Mesenchymal stem cell (in vitro differentiated cells and primary cell): ENCODE data around the gene ANGPTL8.
A peak's percentile ranks its signal among the peaks of the same experiment; 100 is the strongest.

Source experiments
- DNase-seq: peaks from one replicate; pipeline ENCODE4 v3.0.0-alpha.2; 2013
- H2AFZ ChIP-seq: one replicate; pipeline ENCODE4 v1.6.1; 2013; ENCODE audit warnings: low read depth, mild to moderate bottlenecking, control low read depth, inconsistent platforms, low read length, moderate library complexity
- H2AK5ac ChIP-seq: 2 replicates; pipeline ENCODE4 v1.6.1; 2013; ENCODE audit warnings: low read length, moderate library complexity, mild to moderate bottlenecking, inconsistent platforms; ENCODE audit not compliant: severe bottlenecking
- H2BK120ac ChIP-seq: one replicate; pipeline ENCODE4 v1.6.1; 2013; ENCODE audit warnings: low read depth, mild to moderate bottlenecking, inconsistent platforms, low read length, moderate library complexity
- H2BK12ac ChIP-seq, 2 experiments: one replicate each; pipeline ENCODE4 v1.6.1; 2013; ENCODE audit warnings: inconsistent platforms in 2 of 2, low read length in 2 of 2, mild to moderate bottlenecking in 2 of 2, moderate library complexity in 2 of 2, control low read depth in 1 of 2
- H2BK15ac ChIP-seq: one replicate; pipeline ENCODE4 v1.6.1; 2013; ENCODE audit warnings: mild to moderate bottlenecking, low read depth, inconsistent platforms; ENCODE audit not compliant: poor library complexity, severe bottlenecking
- H2BK5ac ChIP-seq: 2 replicates; pipeline ENCODE4 v1.6.1; 2013; ENCODE audit warnings: low read depth, mild to moderate bottlenecking, low read length, control low read depth, inconsistent platforms; ENCODE audit not compliant: poor library complexity, severe bottlenecking
- H3K14ac ChIP-seq, 2 experiments: one replicate each; pipeline ENCODE4 v1.6.1; 2013; ENCODE audit warnings: inconsistent platforms in 2 of 2, low read length in 2 of 2, control low read depth in 1 of 2, mild to moderate bottlenecking in 1 of 2, moderate library complexity in 1 of 2
- H3K18ac ChIP-seq, 2 experiments: one replicate each; pipeline ENCODE4 v1.6.1; 2013; ENCODE audit warnings: inconsistent platforms in 2 of 2, low read length in 2 of 2, control low read depth in 1 of 2, low read depth in 1 of 2, mild to moderate bottlenecking in 1 of 2
- H3K23ac ChIP-seq, 2 experiments: one replicate each; pipeline ENCODE4 v1.6.1; 2013; ENCODE audit warnings: inconsistent platforms in 2 of 2, low read length in 2 of 2, mild to moderate bottlenecking in 2 of 2, moderate library complexity in 2 of 2, control low read depth in 1 of 2
- H3K27ac ChIP-seq: 2 replicates; pipeline ENCODE4 v1.5.1; 2013; ENCODE audit warnings: mild to moderate bottlenecking, moderate library complexity, low read length, control low read depth, inconsistent platforms; ENCODE audit not compliant: poor library complexity, severe bottlenecking
- H3K27me3 ChIP-seq, 2 experiments: 2 replicates each; pipeline versions ENCODE4 v1.6.1 to v1.7.0; 2013; ENCODE audit warnings: low read length in 2 of 2, mild to moderate bottlenecking in 2 of 2, moderate library complexity in 2 of 2, control low read depth in 1 of 2, inconsistent platforms in 1 of 2; ENCODE audit not compliant: control insufficient read depth in 1 of 2, insufficient read depth in 1 of 2
- H3K36me3 ChIP-seq, 2 experiments: 2 replicates each; pipeline versions ENCODE4 v1.6.1 to v1.7.0; 2013; ENCODE audit warnings: low read length in 2 of 2, control low read depth in 1 of 2, inconsistent platforms in 1 of 2, low read depth in 1 of 2, mild to moderate bottlenecking in 1 of 2; ENCODE audit not compliant: insufficient read depth in 2 of 2, control insufficient read depth in 1 of 2
- H3K4ac ChIP-seq, 2 experiments: one replicate each; pipeline ENCODE4 v1.6.1; 2013; ENCODE audit warnings: inconsistent platforms in 2 of 2, low read length in 2 of 2, mild to moderate bottlenecking in 2 of 2, moderate library complexity in 2 of 2, control low read depth in 1 of 2, low read depth in 1 of 2
- H3K4me1 ChIP-seq: 2 replicates; pipeline ENCODE4 v1.6.1; 2013; ENCODE audit warnings: low read depth, low read length, control low read depth; ENCODE audit not compliant: control insufficient read depth, insufficient read depth
- H3K4me2 ChIP-seq: 2 replicates; pipeline ENCODE4 v1.6.1; 2013; ENCODE audit warnings: low read length, mild to moderate bottlenecking, inconsistent platforms; ENCODE audit not compliant: poor library complexity, severe bottlenecking
- H3K4me3 ChIP-seq, 2 experiments: 2 replicates each; pipeline versions ENCODE4 v1.5.1 to v1.7.0; 2013; ENCODE audit warnings: low read length in 2 of 2, mild to moderate bottlenecking in 2 of 2, control low read depth in 1 of 2, low read depth in 1 of 2; ENCODE audit not compliant: insufficient read depth in 1 of 2
- H3K79me1 ChIP-seq: replicated peaks from 2 replicates; pipeline ENCODE4 v1.6.1; 2013; ENCODE audit warnings: mild to moderate bottlenecking, control low read depth, low read length, inconsistent platforms; ENCODE audit not compliant: poor library complexity, severe bottlenecking
- H3K9ac ChIP-seq: 2 replicates; pipeline ENCODE4 v1.7.0; 2013; ENCODE audit warnings: mild to moderate bottlenecking, low read length, moderate library complexity
- H3K9me3 ChIP-seq: 2 replicates; pipeline ENCODE4 v1.7.0; 2013; ENCODE audit warnings: mild to moderate bottlenecking, low read length; ENCODE audit not compliant: control insufficient read depth
- H4K8ac ChIP-seq: one replicate; pipeline ENCODE4 v1.6.1; 2013; ENCODE audit warnings: inconsistent platforms, mild to moderate bottlenecking, low read length, moderate library complexity
- H4K91ac ChIP-seq: one replicate; pipeline ENCODE4 v1.6.1; 2013; ENCODE audit warnings: mild to moderate bottlenecking, low read length, inconsistent platforms
- WGBS: methylation state at CpG from one replicate; pipeline ENCODE4 v1.1.7; 2013; ENCODE audit warnings: mixed read lengths; 5-methylcytosine and 5-hydroxymethylcytosine counted together

ANGPTL8 gene

GRCh38 chr19:11267316-11268085 is 28.1 kb downstream of the ANGPTL8 start:
- Histone ChIP-seq H3K14ac (no peak overlapping the region), H4K8ac (no peak overlapping the region), H3K79me1 (peaks cover 2% of the 10 kb centered on the region), H2BK15ac (peak overlapping the region; percentile 29), H3K36me3 (no peaks in the 10 kb centered on the region), H4K91ac (peak overlapping the region; percentile 23), H2BK12ac (peak overlapping the region; percentile 46 to 95), H3K23ac (no peak overlapping the region), H3K4ac (peak overlapping the region in 1 of 2 experiments; percentile 52), H3K18ac (peak overlapping the region; percentile 54 to 87), H3K9me3 (no peaks in the 10 kb centered on the region), H2BK120ac (no peak overlapping the region), H3K4me1 (peaks cover 16% of the 10 kb centered on the region), H2AK5ac (no peak overlapping the region), H3K9ac (no peak overlapping the region), H3K27me3 (peaks cover 0 to 3% of the 10 kb centered on the region in 2 experiments), H2AFZ (no peak overlapping the region), H3K4me3 (no peak overlapping the region), H3K4me2 (no peak overlapping the region), H2BK5ac (no peak overlapping the region), H3K27ac (no peak overlapping the region)
- DNase-seq = no peak
- WGBS = 91% methylated on average over 10 of the region's 10 CpGs

GRCh38 chr19:11268783-11269267 is 29.4 kb downstream of the ANGPTL8 start:
- Histone ChIP-seq H3K27ac (no peak overlapping the region), H3K4ac (no peak overlapping the region), H3K79me1 (no peaks in the 10 kb centered on the region), H2BK5ac (no peak overlapping the region), H3K9ac (peak overlapping the region; percentile 29), H3K4me3 (no peak overlapping the region), H2BK15ac (peak overlapping the region; percentile 33), H2BK12ac (peak overlapping the region in 1 of 2 experiments; percentile 63), H2BK120ac (no peak overlapping the region), H3K18ac (peak overlapping the region; percentile 15 to 38), H2AK5ac (no peak overlapping the region), H4K8ac (peak overlapping the region; percentile 62), H3K4me1 (peaks cover 12% of the 10 kb centered on the region), H3K14ac (no peak overlapping the region), H3K27me3 (peaks cover 0 to 1% of the 10 kb centered on the region in 2 experiments), H3K23ac (no peak overlapping the region), H3K9me3 (no peaks in the 10 kb centered on the region), H3K4me2 (no peak overlapping the region), H2AFZ (no peak overlapping the region), H4K91ac (peak overlapping the region; percentile 74), H3K36me3 (no peaks in the 10 kb centered on the region)
- 46% methylated on average over 10 of the region's 10 CpGs for WGBS
- peak; percentile 82 for DNase-seq

- Histone ChIP-seq H3K9ac (peak overlapping the region; percentile 29), H4K91ac (no peak overlapping the region), H2BK120ac (no peak overlapping the region), H3K23ac (no peak overlapping the region), H3K14ac (no peak overlapping the region), H3K9me3 (no peaks in the 10 kb centered on the region), H3K4me1 (peaks cover 10% of the 10 kb centered on the region), H3K36me3 (no peaks in the 10 kb centered on the region), H3K4ac (no peak overlapping the region), H4K8ac (no peak overlapping the region), H2BK12ac (no peak overlapping the region), H2AFZ (no peak overlapping the region), H3K79me1 (no peaks in the 10 kb centered on the region), H2BK5ac (no peak overlapping the region), H3K18ac (no peak overlapping the region), H2BK15ac (no peak overlapping the region), H3K27ac (no peak overlapping the region), H3K4me2 (no peak overlapping the region), H3K27me3 (peaks cover 0 to 4% of the 10 kb centered on the region in 2 experiments), H3K4me3 (no peak overlapping the region), H2AK5ac (no peak overlapping the region)
- WGBS = 57% methylated on average over 4 of the region's 7 CpGs
- no peak for DNase-seq
Measured at GRCh38 chr19:11269408-11269807, 30.0 kb downstream of the ANGPTL8 start.

GRCh38 chr19:11273296-11273695 is 33.9 kb downstream of the ANGPTL8 start:
- no peaks in the 10 kb centered on the region for H3K9me3 ChIP-seq
- no peak overlapping the region for H3K9ac ChIP-seq
- H3K79me1 ChIP-seq = no peaks in the 10 kb centered on the region
- no peak overlapping the region for H2AFZ ChIP-seq
- 72% methylated on average over 2 of the region's 2 CpGs for WGBS
- no peak overlapping the region for H3K4me2 ChIP-seq
- H3K4me1 ChIP-seq = peaks cover 2% of the 10 kb centered on the region
- no peak overlapping the region for H3K23ac ChIP-seq
- no peak overlapping the region for H3K27ac ChIP-seq
- no peak overlapping the region for H4K8ac ChIP-seq
- H2BK15ac ChIP-seq = no peak overlapping the region
- H3K14ac ChIP-seq = no peak overlapping the region
- DNase-seq = no peak
- no peak overlapping the region for H2BK5ac ChIP-seq
- H3K18ac ChIP-seq = no peak overlapping the region
- H3K4ac ChIP-seq = no peak overlapping the region
- no peak overlapping the region for H2AK5ac ChIP-seq
- no peak overlapping the region for H4K91ac ChIP-seq
- H2BK120ac ChIP-seq = no peak overlapping the region
- H2BK12ac ChIP-seq = no peak overlapping the region
- peaks cover 0 to 14% of the 10 kb centered on the region in 2 experiments for H3K27me3 ChIP-seq
- H3K4me3 ChIP-seq = no peak overlapping the region
- H3K36me3 ChIP-seq = no peaks in the 10 kb centered on the region
